ENCODE results near the gene EXOC6. TPM values are rescaled to one million over a fixed set of nuclear protein-coding genes. Genes with fewer than 3 reads are reported as not detected.
A peak's percentile ranks its signal among the peaks of the same experiment; 100 is the strongest.

Gene EXOC6
- polyA plus RNA-seq, 4 donors = 16.5 to 22.0 (median 19.0) TPM

- DNase-seq (ENCODE audit: low read depth in 4 of 4, low spot score in 2 of 4) = no peak
These were observed 149.3 kb downstream of the EXOC6 start for GRCh38 chr10:92997620-92998019.

GRCh38 chr10:92999191-92999590, 150.9 kb downstream of the EXOC6 start:
- no peak for DNase-seq (ENCODE audit: low read depth in 4 of 4, low spot score in 2 of 4)

- peak; percentile 15 to 55 (median 20) for DNase-seq (ENCODE audit: low read depth in 4 of 4, low spot score in 2 of 4)
These were observed 158.2 kb downstream of the EXOC6 start for GRCh38 chr10:93006435-93007039.

DNA sequence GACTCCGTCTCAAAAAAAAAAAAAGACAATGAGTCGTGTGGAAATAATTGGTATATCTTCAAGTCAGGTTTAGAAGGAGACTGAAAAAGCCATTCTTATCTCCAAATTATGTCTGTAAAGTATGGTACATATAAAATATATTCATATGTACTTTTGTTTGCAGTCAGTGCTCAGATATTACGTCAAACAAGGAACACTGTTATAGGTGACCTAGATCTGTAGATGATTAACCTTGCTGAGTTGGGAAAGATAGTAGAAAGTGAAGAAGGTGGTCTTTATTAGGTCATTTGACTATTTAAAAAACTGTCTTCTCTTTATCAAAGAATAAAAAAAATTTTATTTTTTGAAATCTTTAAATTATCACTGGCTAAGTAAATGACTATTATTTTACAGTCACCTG, 167.4 kb downstream of the EXOC6 start:
- DNase-seq (ENCODE audit: low read depth in 4 of 4, low spot score in 2 of 4) = no peak

GRCh38 chr10:93023013-93023650, 174.8 kb downstream of the EXOC6 start:
- DNase-seq (ENCODE audit: low read depth in 4 of 4, low spot score in 2 of 4) = no peak

DNA sequence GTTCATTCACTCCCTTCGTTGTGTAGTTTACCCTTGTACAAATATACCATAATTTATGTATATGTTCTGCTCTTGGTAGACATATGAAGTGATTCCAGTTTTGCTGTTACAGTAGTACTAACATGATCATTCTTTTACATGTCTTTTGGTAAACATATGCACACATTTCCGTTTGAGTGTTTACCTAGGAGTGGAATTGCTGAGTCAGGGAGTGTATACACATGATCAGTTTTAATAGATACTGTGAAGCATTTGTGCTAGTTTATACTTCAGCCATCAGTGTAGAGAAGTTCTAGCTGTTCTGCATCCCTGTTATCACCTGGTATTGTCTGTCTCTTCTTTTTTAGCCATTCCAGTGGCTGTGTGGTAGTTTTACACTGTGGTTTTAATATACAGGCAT, 177.8 kb downstream of the EXOC6 start:
- no peak for DNase-seq (ENCODE audit: low read depth in 4 of 4, low spot score in 2 of 4)

- DNase-seq (ENCODE audit: low read depth in 4 of 4, low spot score in 2 of 4) = no peak
These were observed 179.2 kb downstream of the EXOC6 start for GRCh38 chr10:93027508-93027907.

DNA sequence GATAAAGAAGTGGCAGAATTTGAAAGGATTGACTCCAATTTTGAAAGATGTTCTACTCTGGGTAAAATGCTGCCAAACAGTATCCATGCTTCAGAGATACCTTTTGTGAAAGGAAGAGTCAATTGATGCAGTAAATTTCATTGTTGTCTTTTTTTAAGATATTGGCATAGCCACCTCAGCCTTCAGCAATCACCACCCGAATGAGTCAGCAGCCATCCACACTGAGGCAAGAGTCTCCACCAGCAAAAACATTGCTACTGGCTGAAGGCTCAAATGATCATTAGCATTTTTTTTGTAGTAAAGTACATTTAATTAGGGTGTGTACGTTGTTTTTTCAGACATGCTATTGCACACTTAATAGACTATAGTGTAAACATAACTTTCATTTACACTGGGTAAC, 180.6 kb downstream of the EXOC6 start:
- no peak for DNase-seq (ENCODE audit: low read depth in 4 of 4, low spot score in 2 of 4)

GRCh38 chr10:93030409-93030808, 182.1 kb downstream of the EXOC6 start:
- DNase-seq (ENCODE audit: low read depth in 4 of 4, low spot score in 2 of 4) = no peak

DNA sequence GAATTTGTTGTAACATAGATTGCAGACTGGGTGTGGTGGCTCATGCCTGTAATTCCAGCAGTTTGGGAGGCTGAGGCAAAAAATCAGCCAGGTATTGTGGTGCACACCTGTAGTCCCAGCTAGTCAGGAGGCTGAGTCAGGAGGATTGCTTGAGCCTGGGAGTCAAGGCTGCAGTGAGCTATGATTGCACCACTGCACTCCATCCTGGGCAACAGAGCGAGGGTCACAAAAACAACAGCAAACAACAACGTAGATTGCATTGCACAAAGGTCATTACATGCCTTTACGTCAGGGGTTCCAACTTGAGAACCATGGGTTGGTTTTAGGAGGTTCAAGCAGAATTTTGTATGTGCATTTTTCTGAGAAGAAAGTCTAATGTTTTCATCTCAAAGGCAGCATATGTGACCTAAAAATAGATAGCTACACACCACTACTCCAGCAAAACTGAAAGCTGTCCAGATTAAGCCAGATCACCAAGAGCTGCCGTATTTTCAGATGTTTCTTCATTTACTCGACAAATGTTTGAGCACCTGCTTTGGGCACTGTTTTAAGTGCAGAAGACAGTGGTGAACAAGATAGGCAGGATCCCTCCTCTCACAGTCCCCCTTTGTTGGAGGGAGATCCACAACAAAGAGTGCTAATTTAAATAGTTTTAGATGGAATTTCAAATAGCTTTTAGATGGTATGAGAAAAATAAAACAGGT, 183.9 kb downstream of the EXOC6 start:
- no peak for DNase-seq (ENCODE audit: low read depth in 4 of 4, low spot score in 2 of 4)

DNA sequence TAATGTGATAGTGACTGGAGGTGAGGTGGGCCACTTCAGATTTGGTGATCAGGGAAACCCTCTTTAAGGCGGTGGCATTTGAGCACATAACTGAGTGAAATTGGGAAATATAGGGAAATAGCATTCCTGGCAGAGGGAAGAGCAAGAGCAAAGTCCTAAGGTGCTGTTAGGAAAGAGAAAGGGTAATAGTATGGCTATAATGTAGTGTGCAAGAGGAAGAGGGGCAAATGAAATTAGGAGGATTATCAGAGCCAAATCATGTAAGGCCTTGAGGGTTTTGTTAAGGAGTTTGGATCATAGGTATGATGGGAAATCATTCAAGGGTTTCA, 184.5 kb downstream of the EXOC6 start:
- no peak for DNase-seq (ENCODE audit: low read depth in 4 of 4, low spot score in 2 of 4)

- no peak for DNase-seq (ENCODE audit: low read depth in 4 of 4, low spot score in 2 of 4)
These were observed 186.1 kb downstream of the EXOC6 start for GRCh38 chr10:93034426-93034825.

GRCh38 chr10:93039110-93039509, 190.8 kb downstream of the EXOC6 start:
- no peak for DNase-seq (ENCODE audit: low read depth in 4 of 4, low spot score in 2 of 4)

DNA sequence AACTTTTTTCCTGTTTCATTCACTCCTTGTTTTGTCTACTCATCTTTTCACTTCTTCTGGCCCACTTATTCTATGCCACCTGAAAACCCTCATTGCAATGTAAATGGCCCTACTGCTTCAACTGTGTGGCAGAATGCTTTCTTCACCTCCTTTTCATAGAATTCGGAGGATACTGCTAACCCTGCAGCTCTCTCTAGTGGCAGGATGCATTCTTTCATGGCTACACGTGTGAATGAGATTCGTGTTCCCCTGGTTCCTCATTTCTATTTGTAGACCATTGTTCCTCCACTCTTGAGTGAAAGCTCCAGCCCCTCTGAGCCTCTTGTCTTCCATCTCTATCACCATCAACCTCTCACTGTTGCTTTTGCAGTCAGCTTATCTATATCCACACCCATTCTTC, 191.4 kb downstream of the EXOC6 start:
- DNase-seq (ENCODE audit: low read depth in 4 of 4, low spot score in 2 of 4) = no peak

DNA sequence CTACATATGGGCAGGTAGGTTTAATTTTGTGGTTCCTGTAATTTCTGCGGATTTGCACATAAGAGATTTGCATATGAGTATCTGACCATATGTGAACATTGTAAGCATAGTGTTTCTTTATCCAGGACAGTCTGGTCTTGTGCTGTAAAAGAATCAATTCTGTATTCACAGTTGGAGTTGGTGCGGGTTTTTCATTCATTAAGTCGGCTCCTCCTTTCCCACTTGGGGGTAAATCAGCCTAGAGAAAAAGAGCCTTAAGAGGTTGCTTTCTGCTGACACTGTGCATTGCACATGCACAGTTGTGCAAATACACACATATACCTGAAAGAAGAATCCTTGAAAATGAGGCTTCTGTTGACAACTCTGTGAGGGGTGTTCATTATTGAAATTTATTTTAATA, 206.2 kb downstream of the EXOC6 start:
- DNase-seq (ENCODE audit: low read depth in 4 of 4, low spot score in 2 of 4) = no peak

DNA sequence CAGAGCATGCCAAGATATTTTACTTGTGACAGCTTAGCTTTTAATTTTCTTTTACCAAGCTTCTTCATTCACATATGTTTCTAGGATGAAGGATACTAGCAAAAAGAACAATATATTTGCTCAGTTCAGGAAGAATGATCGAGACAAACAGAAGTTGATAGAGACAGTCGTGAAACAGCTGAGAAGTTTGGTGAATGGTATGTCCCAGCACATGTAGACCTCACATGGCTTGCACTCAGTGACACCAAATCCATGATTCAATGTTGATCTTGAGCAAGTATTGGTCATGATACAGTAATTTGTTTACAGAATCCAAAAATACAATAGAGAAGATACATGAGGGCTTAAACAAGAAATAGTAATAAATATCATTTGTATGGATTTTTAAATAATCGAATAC, 209.8 kb downstream of the EXOC6 start:
- no peak for DNase-seq (ENCODE audit: low read depth in 4 of 4, low spot score in 2 of 4)

- no peak for DNase-seq (ENCODE audit: low read depth in 4 of 4, low spot score in 2 of 4)
These were observed 211.9 kb downstream of the EXOC6 start, which contains the start of gene CYP26C1 for GRCh38 chr10:93059975-93060886. Gene CYP26C1, plus strand, starts transcription at chr10:93060798. Its CDS starts 466 bp downstream, at chr10:93061264.

DNA sequence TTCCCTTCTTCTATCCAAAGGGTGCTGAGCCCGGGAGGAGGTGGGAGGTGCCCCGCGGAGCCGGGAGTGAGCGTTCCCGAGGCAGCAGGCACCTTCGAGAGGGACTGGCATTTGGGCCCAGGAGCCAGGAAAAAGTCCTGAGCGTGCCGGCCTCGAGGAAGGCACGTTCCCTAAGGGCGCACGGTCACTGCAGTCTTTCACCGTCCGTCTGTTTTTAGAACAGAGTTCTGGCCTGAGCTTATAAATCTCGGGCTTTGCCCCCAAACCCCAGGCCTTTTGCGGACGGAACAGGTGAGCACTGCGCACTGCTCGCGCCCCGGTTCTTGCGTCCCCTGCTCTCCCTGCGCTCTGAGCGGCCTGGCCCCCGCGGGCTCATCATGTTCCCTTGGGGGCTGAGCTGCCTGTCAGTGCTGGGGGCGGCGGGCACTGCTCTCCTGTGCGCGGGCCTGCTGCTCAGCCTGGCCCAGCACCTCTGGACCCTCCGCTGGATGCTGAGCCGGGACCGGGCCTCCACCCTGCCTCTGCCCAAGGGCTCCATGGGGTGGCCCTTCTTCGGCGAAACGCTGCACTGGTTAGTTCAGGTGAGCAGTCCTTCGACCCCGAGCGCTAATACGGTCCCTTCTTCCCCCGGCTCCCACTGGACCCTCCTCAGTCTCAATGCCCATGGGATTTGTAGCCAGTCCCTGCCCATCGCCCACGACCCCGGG, 212.7 kb downstream of the EXOC6 start:
- DNase-seq (ENCODE audit: low read depth in 4 of 4, low spot score in 2 of 4) = no peak

DNA sequence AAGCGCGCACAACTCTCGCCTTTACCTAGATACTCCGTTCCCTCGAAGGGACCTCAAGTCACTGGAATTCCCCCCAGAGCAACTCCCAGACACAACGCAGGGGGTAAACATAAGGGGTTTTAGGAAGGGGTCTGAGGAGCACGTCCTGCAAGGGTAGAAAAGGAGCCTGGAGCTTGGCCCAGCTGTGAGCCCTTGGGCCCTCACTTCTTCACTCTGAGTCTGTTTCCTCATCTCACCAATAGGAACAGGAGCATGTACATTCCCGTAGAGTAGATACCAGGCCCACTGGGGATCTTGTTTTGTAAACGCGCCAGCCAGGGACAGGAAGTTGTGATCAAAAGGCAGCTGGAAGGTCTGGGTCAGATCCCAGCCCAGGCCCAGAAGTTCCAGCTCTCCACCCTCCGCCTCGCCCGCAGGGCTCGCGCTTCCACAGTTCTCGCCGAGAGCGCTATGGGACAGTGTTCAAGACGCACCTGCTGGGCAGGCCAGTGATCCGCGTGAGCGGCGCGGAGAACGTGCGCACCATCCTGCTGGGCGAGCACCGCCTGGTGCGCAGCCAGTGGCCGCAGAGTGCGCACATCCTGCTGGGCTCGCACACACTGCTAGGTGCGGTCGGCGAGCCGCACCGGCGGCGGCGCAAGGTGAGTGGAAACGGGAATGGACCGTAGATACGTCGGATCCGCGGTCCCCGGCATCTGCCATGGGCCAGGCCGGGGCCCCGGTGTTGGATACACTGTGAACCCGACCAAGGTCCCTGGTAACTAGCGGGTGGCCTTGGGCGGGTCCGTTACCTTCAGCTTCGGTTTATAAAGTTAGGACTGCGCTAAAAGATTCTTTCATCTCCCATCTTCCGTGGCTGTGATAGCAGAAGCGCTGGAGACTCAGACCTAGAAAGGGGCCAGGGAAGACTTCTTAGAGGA, 213.5 kb downstream of the EXOC6 start:
- DNase-seq (ENCODE audit: low read depth in 4 of 4, low spot score in 2 of 4) = no peak
